Measurements from ENCODE around the gene GAREM2.

The GAREM2 gene

GRCh38 chr2:26182887-26183630, 10.2 kb downstream of the GAREM2 start:
- Histone ChIP-seq H3K4me2 (no peak overlapping the region), H3K4me1 (ENCODE audit: low read depth, poor library complexity, severe bottlenecking) (no peaks in the 10 kb centered on the region), H3K9ac (no peak overlapping the region), H3K36me3 (ENCODE audit: insufficient read depth) (no peaks in the 10 kb centered on the region), H2AFZ (ENCODE audit: low read depth) (no peak overlapping the region), H3K79me2 (ENCODE audit: insufficient read depth, low read depth) (no peaks in the 10 kb centered on the region), H3K27ac (no peak overlapping the region), H4K20me1 (ENCODE audit: insufficient read depth) (no peaks in the 10 kb centered on the region), H3K27me3 (ENCODE audit: insufficient read depth, low read depth) (no peaks in the 10 kb centered on the region), H3K4me3 (IDR thresholded peaks at IDR 0.05; ENCODE audit: insufficient read depth, low read depth, low read length) (no peak overlapping the region)
- TF ChIP-seq, protein P1, sequence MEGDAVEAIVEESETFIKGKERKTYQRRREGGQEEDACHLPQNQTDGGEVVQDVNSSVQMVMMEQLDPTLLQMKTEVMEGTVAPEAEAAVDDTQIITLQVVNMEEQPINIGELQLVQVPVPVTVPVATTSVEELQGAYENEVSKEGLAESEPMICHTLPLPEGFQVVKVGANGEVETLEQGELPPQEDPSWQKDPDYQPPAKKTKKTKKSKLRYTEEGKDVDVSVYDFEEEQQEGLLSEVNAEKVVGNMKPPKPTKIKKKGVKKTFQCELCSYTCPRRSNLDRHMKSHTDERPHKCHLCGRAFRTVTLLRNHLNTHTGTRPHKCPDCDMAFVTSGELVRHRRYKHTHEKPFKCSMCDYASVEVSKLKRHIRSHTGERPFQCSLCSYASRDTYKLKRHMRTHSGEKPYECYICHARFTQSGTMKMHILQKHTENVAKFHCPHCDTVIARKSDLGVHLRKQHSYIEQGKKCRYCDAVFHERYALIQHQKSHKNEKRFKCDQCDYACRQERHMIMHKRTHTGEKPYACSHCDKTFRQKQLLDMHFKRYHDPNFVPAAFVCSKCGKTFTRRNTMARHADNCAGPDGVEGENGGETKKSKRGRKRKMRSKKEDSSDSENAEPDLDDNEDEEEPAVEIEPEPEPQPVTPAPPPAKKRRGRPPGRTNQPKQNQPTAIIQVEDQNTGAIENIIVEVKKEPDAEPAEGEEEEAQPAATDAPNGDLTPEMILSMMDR (conservative IDR thresholded peaks at IDR 0.05; ENCODE audit: low read depth, low read length): no peak

- Histone ChIP-seq H3K36me3 (ENCODE audit: insufficient read depth) (no peaks in the 10 kb centered on the region), H3K27ac (no peak overlapping the region), H3K4me3 (IDR thresholded peaks at IDR 0.05; ENCODE audit: insufficient read depth, low read depth, low read length) (no peak overlapping the region), H3K4me1 (ENCODE audit: low read depth, poor library complexity, severe bottlenecking) (no peaks in the 10 kb centered on the region), H3K27me3 (ENCODE audit: insufficient read depth, low read depth) (no peaks in the 10 kb centered on the region), H3K4me2 (no peak overlapping the region), H4K20me1 (ENCODE audit: insufficient read depth) (no peaks in the 10 kb centered on the region), H3K79me2 (ENCODE audit: insufficient read depth, low read depth) (no peaks in the 10 kb centered on the region), H3K9ac (no peak overlapping the region), H2AFZ (ENCODE audit: low read depth) (no peak overlapping the region)
- TF ChIP-seq, protein P1 (conservative IDR thresholded peaks at IDR 0.05; ENCODE audit: low read depth, low read length): no peak
Measured at GRCh38 chr2:26184121-26184520, 11.2 kb downstream of the GAREM2 start.

DNA sequence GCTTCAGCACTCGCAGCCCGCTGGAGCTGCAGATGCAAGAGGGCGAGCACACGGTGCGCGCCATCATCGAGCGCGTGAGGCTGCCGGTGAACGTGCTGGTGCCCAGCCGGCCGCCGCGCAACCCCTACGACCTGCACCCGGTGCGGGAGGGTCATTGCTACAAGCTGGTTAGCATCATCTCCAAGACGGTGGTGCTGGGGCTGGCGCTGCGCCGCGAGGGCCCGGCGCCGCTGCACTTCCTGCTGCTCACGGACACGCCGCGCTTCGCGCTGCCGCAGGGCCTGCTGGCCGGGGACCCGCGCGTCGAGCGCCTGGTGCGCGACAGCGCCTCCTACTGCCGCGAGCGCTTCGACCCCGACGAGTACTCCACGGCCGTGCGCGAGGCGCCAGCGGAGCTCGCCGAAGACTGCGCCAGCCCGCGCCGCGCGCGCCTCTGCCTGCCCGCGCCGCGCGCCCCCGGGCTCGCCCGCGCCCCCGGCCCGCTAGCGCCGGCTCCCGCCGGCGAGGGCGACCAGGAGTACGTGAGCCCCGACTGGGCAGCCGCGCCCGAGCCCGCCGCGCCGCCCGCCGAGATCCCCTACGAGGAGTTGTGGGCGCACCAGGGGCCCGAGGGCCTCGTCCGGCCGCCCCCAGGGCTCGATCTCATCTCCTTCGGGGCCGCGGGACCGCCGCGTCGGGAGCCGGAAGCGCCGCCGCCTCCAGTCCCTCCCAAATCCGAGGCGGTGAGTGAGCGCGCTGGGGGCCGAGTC, 11.8 kb downstream of the GAREM2 start:
- H3K9ac ChIP-seq: no peak overlapping the region
- no peak overlapping the region for H3K27ac ChIP-seq
- H3K4me3 ChIP-seq (IDR thresholded peaks at IDR 0.05; ENCODE audit: insufficient read depth, low read depth, low read length): no peak overlapping the region

GRCh38 chr2:26185304-26185928, 12.5 kb downstream of the GAREM2 start:
- no peaks in the 10 kb centered on the region for H3K36me3 ChIP-seq (ENCODE audit: insufficient read depth)

More for the DNA sequence above, 11.8 kb downstream of the GAREM2 start:
- no peaks in the 10 kb centered on the region for H3K36me3 ChIP-seq (ENCODE audit: insufficient read depth)
- TF ChIP-seq, protein P1 (conservative IDR thresholded peaks at IDR 0.05; ENCODE audit: low read depth, low read length): no peak
- H3K4me2 ChIP-seq: no peak overlapping the region
- no peaks in the 10 kb centered on the region for H3K4me1 ChIP-seq (ENCODE audit: low read depth, poor library complexity, severe bottlenecking)
- no peaks in the 10 kb centered on the region for H3K27me3 ChIP-seq (ENCODE audit: insufficient read depth, low read depth)
- no peaks in the 10 kb centered on the region for H3K79me2 ChIP-seq (ENCODE audit: insufficient read depth, low read depth)
- no peaks in the 10 kb centered on the region for H4K20me1 ChIP-seq (ENCODE audit: insufficient read depth)
- no peak overlapping the region for H2AFZ ChIP-seq (ENCODE audit: low read depth)

More at GRCh38 chr2:26185304-26185928, 12.5 kb downstream of the GAREM2 start:
- Histone ChIP-seq H3K27ac (no peak overlapping the region), H3K4me3 (IDR thresholded peaks at IDR 0.05; ENCODE audit: insufficient read depth, low read depth, low read length) (no peak overlapping the region), H3K4me1 (ENCODE audit: low read depth, poor library complexity, severe bottlenecking) (no peaks in the 10 kb centered on the region), H2AFZ (ENCODE audit: low read depth) (no peak overlapping the region), H3K27me3 (ENCODE audit: insufficient read depth, low read depth) (no peaks in the 10 kb centered on the region), H3K9ac (no peak overlapping the region), H3K79me2 (ENCODE audit: insufficient read depth, low read depth) (no peaks in the 10 kb centered on the region), H3K4me2 (no peak overlapping the region), H4K20me1 (ENCODE audit: insufficient read depth) (no peaks in the 10 kb centered on the region)
- TF ChIP-seq, protein P1 (conservative IDR thresholded peaks at IDR 0.05; ENCODE audit: low read depth, low read length): no peak

Data from KMS-11 (cell line).